HEK293 (cell line): ENCODE measurements around the gene FBXO45.

ENCODE experiments used
- CTCF ChIA-PET: fragments of 350-600 bp; formaldehyde crosslinking; extraction: SDS; loops from one replicate; lab custom pipeline; 2021; ENCODE audit warnings: antibody characterized with exemption; lab: Yijun Ruan, JAX
- POLR2A ChIA-PET: fragments of 300-600 bp; formaldehyde crosslinking; extraction: SDS; loops from one replicate; lab custom pipeline; 2020; ENCODE audit warnings: antibody characterized with exemption, inconsistent platforms; lab: Yijun Ruan, JAX
- H3K27ac ChIP-seq: fragments of 200-500 bp; sonication (Bioruptor generic); 2 replicates; pipeline ENCODE4 v1.5.1; 2014; ENCODE audit warnings: low read depth, low read length, control low read depth, inconsistent platforms; ENCODE audit errors: extremely low read depth
- H3K36me3 ChIP-seq, 2 experiments: fragments of 200-500 bp in 1 of 2; sonication (Bioruptor generic) in 1 of 2; 1 replicate in 1 of 2; 2 replicates in 1 of 2; pipeline ENCODE4 v1.5.1; 2014 to 2017; ENCODE audit warnings: inconsistent platforms in 2 of 2, low read length in 2 of 2; ENCODE audit not compliant: control insufficient read depth in 2 of 2, insufficient read depth in 1 of 2
- H3K4me1 ChIP-seq: fragments of 200-500 bp; sonication (Bioruptor generic); 2 replicates; pipeline ENCODE4 v1.5.1; 2014; ENCODE audit warnings: mild to moderate bottlenecking, low read length, inconsistent platforms; ENCODE audit not compliant: control insufficient read depth, insufficient read depth
- H3K4me3 ChIP-seq: 2 replicates; pipeline ENCODE4 v1.5.1; 2011; ENCODE audit warnings: low read depth, mild to moderate bottlenecking, control low read depth, low read length, moderate library complexity
- H3K9me3 ChIP-seq: fragments of 200-500 bp; sonication (Bioruptor generic); 2 replicates; pipeline ENCODE4 v1.5.1; 2014; ENCODE audit warnings: low read depth, low read length, inconsistent platforms; ENCODE audit not compliant: control insufficient read depth, insufficient read depth
- GLIS1 ChIP-seq: fragments of 450-650 bp; formaldehyde crosslinking; IDR thresholded peaks from 2 replicates; pipeline ENCODE4 v1.5.1; 2016; ENCODE audit warnings: missing biosample characterization, missing genetic modification characterization
- GLIS2 ChIP-seq: fragments of 450-650 bp; formaldehyde crosslinking; IDR thresholded peaks from 2 replicates; pipeline ENCODE4 v1.5.1; 2016; ENCODE audit warnings: missing biosample characterization, missing genetic modification characterization
- IKZF3 ChIP-seq: fragments of 450-650 bp; IDR thresholded peaks from 2 replicates; pipeline ENCODE4 v1.5.0; 2018; ENCODE audit warnings: missing biosample characterization, mild to moderate bottlenecking, missing genetic modification characterization, moderate library complexity
- PRDM10 ChIP-seq: fragments of 450-650 bp; formaldehyde crosslinking; IDR thresholded peaks from 2 replicates; pipeline ENCODE4 v1.5.1; 2016; ENCODE audit warnings: missing biosample characterization, missing genetic modification characterization
- SP2 ChIP-seq: fragments of 450-650 bp; formaldehyde crosslinking; IDR thresholded peaks from 2 replicates; pipeline ENCODE4 v1.5.1; 2016; ENCODE audit warnings: missing biosample characterization, missing genetic modification characterization
- SP7 ChIP-seq: fragments of 450-650 bp; formaldehyde crosslinking; IDR thresholded peaks from 2 replicates; pipeline ENCODE4 v1.5.1; 2016; ENCODE audit warnings: missing biosample characterization, missing genetic modification characterization
- TCF7L2 ChIP-seq: IDR thresholded peaks from 2 replicates; pipeline ENCODE4 v1.6.1; 2011; ENCODE audit warnings: low read depth, mild to moderate bottlenecking, inconsistent platforms, low read length, moderate library complexity, borderline replicate concordance
- ZBTB17 ChIP-seq: fragments of 450-650 bp; formaldehyde crosslinking; IDR thresholded peaks from 2 replicates; pipeline ENCODE4 v1.5.1; 2016; ENCODE audit warnings: missing biosample characterization, missing genetic modification characterization
- ZBTB8A ChIP-seq: fragments of 450-650 bp; formaldehyde crosslinking; IDR thresholded peaks from 2 replicates; pipeline ENCODE4 v1.5.1; 2016; ENCODE audit warnings: missing biosample characterization, missing genetic modification characterization
- ZIC2 ChIP-seq: fragments of 450-650 bp; formaldehyde crosslinking; IDR thresholded peaks from 2 replicates; pipeline ENCODE4 v1.5.1; 2016; ENCODE audit warnings: missing biosample characterization, missing genetic modification characterization
- ZNF112 ChIP-seq: fragments of 450-650 bp; formaldehyde crosslinking; IDR thresholded peaks from 2 replicates; pipeline ENCODE4 v1.5.0; 2017; ENCODE audit warnings: missing biosample characterization, missing genetic modification characterization
- ZNF155 ChIP-seq: fragments of 450-650 bp; formaldehyde crosslinking; IDR thresholded peaks from 2 replicates; pipeline ENCODE4 v1.5.1; 2016; ENCODE audit warnings: missing biosample characterization, missing genetic modification characterization
- ZNF16 ChIP-seq: fragments of 450-650 bp; formaldehyde crosslinking; IDR thresholded peaks from 2 replicates; pipeline ENCODE4 v1.5.1; 2016; ENCODE audit warnings: low read depth, missing biosample characterization, missing genetic modification characterization
- ZNF169 ChIP-seq: fragments of 450-650 bp; formaldehyde crosslinking; IDR thresholded peaks from 2 replicates; pipeline ENCODE4 v1.5.1; 2016; ENCODE audit warnings: missing biosample characterization, missing genetic modification characterization
- ZNF311 ChIP-seq: fragments of 450-650 bp; formaldehyde crosslinking; IDR thresholded peaks from 2 replicates; pipeline ENCODE4 v1.5.1; 2017; ENCODE audit warnings: missing biosample characterization, missing genetic modification characterization, borderline replicate concordance
- ZNF335 ChIP-seq: fragments of 450-650 bp; formaldehyde crosslinking; conservative IDR thresholded peaks from 2 replicates; pipeline ENCODE4 v1.5.1; 2016; ENCODE audit warnings: missing biosample characterization, missing genetic modification characterization
- ZNF366 ChIP-seq: fragments of 450-650 bp; formaldehyde crosslinking; conservative IDR thresholded peaks from 2 replicates; pipeline ENCODE4 v1.5.1; 2016; ENCODE audit warnings: missing biosample characterization, missing genetic modification characterization
- ZNF391 ChIP-seq: fragments of 450-650 bp; formaldehyde crosslinking; IDR thresholded peaks from 2 replicates; pipeline ENCODE4 v1.5.1; 2016; ENCODE audit warnings: low read depth, missing biosample characterization, missing genetic modification characterization, borderline replicate concordance
- ZNF600 ChIP-seq: fragments of 450-650 bp; formaldehyde crosslinking; IDR thresholded peaks from 2 replicates; pipeline ENCODE4 v1.5.1; 2016; ENCODE audit warnings: missing biosample characterization, missing genetic modification characterization
- ZNF621 ChIP-seq: fragments of 450-650 bp; formaldehyde crosslinking; IDR thresholded peaks from 2 replicates; pipeline ENCODE4 v1.5.1; 2017; ENCODE audit warnings: missing biosample characterization, missing genetic modification characterization
- ZNF658 ChIP-seq: fragments of 450-650 bp; formaldehyde crosslinking; IDR thresholded peaks from 2 replicates; pipeline ENCODE4; 2016; ENCODE audit warnings: missing biosample characterization, missing genetic modification characterization
- ZNF768 ChIP-seq: fragments of 450-650 bp; formaldehyde crosslinking; IDR thresholded peaks from 2 replicates; pipeline ENCODE4 v1.5.1; 2018; ENCODE audit warnings: missing biosample characterization, mild to moderate bottlenecking, missing genetic modification characterization
- ZNF791 ChIP-seq: fragments of 450-650 bp; formaldehyde crosslinking; IDR thresholded peaks from 2 replicates; pipeline ENCODE4 v1.5.1; 2016; ENCODE audit warnings: missing biosample characterization, missing genetic modification characterization
- TF ChIP-seq, protein P1 (sequence below): sonication (generic); formaldehyde crosslinking; IDR thresholded peaks from 2 replicates; pipeline ENCODE4 v1.8.1; 2022; ENCODE audit warnings: mild to moderate bottlenecking, moderate library complexity, missing genetic modification reagents

Gene FBXO45

GRCh38 chr3:196533260-196533681 is 35.2 kb upstream of the FBXO45 start:
- Histone ChIP-seq H3K4me3 (no peak overlapping the region), H3K27ac (no peak overlapping the region), H3K4me1 (no peaks in the 10 kb centered on the region), H3K9me3 (no peaks in the 10 kb centered on the region), H3K36me3 (no peaks in the 10 kb centered on the region)
- POLR2A ChIA-PET: no interaction called here
- TF ChIP-seq ZNF311 (tag by site-specific recombination): no peak
- no peak for TF ChIP-seq SP7 (tag by site-specific recombination)
- 0 out of 2 replicates have a peak, but pooled peaks have one; percentile 16 for TF ChIP-seq TCF7L2
- no peak for TF ChIP-seq SP2 (tag by site-specific recombination)
- TF ChIP-seq ZBTB8A: peak; percentile 65
- peak; percentile 22; the same call in 1 of the 2 replicates for TF ChIP-seq PRDM10 (tag by site-specific recombination)
- TF ChIP-seq, protein P1, sequence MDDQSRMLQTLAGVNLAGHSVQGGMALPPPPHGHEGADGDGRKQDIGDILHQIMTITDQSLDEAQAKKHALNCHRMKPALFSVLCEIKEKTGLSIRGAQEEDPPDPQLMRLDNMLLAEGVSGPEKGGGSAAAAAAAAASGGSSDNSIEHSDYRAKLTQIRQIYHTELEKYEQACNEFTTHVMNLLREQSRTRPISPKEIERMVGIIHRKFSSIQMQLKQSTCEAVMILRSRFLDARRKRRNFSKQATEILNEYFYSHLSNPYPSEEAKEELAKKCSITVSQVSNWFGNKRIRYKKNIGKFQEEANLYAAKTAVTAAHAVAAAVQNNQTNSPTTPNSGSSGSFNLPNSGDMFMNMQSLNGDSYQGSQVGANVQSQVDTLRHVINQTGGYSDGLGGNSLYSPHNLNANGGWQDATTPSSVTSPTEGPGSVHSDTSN: no peak
- peak; percentile 91 for TF ChIP-seq IKZF3 (tag by site-specific recombination)
- no peak for TF ChIP-seq ZNF391 (tag by site-specific recombination)
- no peak for TF ChIP-seq ZNF112 (tag by site-specific recombination)
- peak; percentile 48; the same call in 1 of the 2 replicates for TF ChIP-seq ZBTB17 (tag by site-specific recombination)
- no peak for TF ChIP-seq ZNF169 (tag by site-specific recombination)
- TF ChIP-seq ZIC2 (tag by site-specific recombination): peak; percentile 97
- peak; percentile 62; the same call in 1 of the 2 replicates for TF ChIP-seq GLIS2 (tag by site-specific recombination)
- TF ChIP-seq ZNF768 (tag by site-specific recombination): no peak
- no peak for TF ChIP-seq ZNF791 (tag by site-specific recombination)
- TF ChIP-seq ZNF335 (tag by site-specific recombination): no peak; the same call in 1 of the 2 replicates
- TF ChIP-seq ZNF621 (tag by site-specific recombination): no peak
- 0 out of 2 replicates have a peak, but pooled peaks have one; percentile 24 for TF ChIP-seq ZNF600 (tag by site-specific recombination)
- TF ChIP-seq ZNF658 (tag by site-specific recombination): no peak
- TF ChIP-seq ZNF155: no peak
- TF ChIP-seq ZNF366 (tag by site-specific recombination): no peak
- peak; percentile 97 for TF ChIP-seq GLIS1 (tag by site-specific recombination)
- no peak for TF ChIP-seq ZNF16 (tag by site-specific recombination)
- CTCF ChIA-PET: no interaction called here
